ENCODE measurements around the gene ITPRID2.

The ITPRID2 gene

GRCh38 chr2:181879295-181879694, 12.2 kb upstream of the ITPRID2 start:
- in situ Hi-C loops (cut with MboI; ENCODE audit: low sequenced_read_pairs), result no loop called here

GRCh38 chr2:181882246-181883020, 9.1 kb upstream of the ITPRID2 start:
- in situ Hi-C loops (cut with MboI; ENCODE audit: low sequenced_read_pairs), result no loop called here

GRCh38 chr2:181884601-181885000, 6.9 kb upstream of the ITPRID2 start:
- in situ Hi-C loops (cut with MboI; ENCODE audit: low sequenced_read_pairs), result no loop called here

- in situ Hi-C loops (cut with MboI; ENCODE audit: low sequenced_read_pairs), result no loop called here
Measured at GRCh38 chr2:181885096-181885495, 6.4 kb upstream of the ITPRID2 start.

GRCh38 chr2:181886192-181886591, 5.3 kb upstream of the ITPRID2 start:
- in situ Hi-C loops (cut with MboI; ENCODE audit: low sequenced_read_pairs), result no loop called here

- in situ Hi-C loops (cut with MboI; ENCODE audit: low sequenced_read_pairs), result no loop called here
Measured at GRCh38 chr2:181887045-181887444, 4.5 kb upstream of the ITPRID2 start.

GRCh38 chr2:181889776-181890175, 1.8 kb upstream of the ITPRID2 start:
- in situ Hi-C loops (cut with MboI; ENCODE audit: low sequenced_read_pairs), result no loop called here

GRCh38 chr2:181890271-181890670, 1.3 kb upstream of the ITPRID2 start:
- in situ Hi-C loops (cut with MboI; ENCODE audit: low sequenced_read_pairs), result no loop called here

GRCh38 chr2:181891966-181892798, 652 bp downstream of the ITPRID2 start:
- in situ Hi-C loops (cut with MboI; ENCODE audit: low sequenced_read_pairs), result no loop called here

- in situ Hi-C loops (cut with MboI; ENCODE audit: low sequenced_read_pairs), result no loop called here
Measured at GRCh38 chr2:181892799-181893435, 1.4 kb downstream of the ITPRID2 start.

- in situ Hi-C loops (cut with MboI; ENCODE audit: low sequenced_read_pairs), result no loop called here
Measured at GRCh38 chr2:181894381-181894780, 2.9 kb downstream of the ITPRID2 start.

GRCh38 chr2:181895818-181896217, 4.3 kb downstream of the ITPRID2 start:
- in situ Hi-C loops (cut with MboI; ENCODE audit: low sequenced_read_pairs), result no loop called here

- in situ Hi-C loops (cut with MboI; ENCODE audit: low sequenced_read_pairs), result no loop called here
Measured at GRCh38 chr2:181896286-181896685, 4.8 kb downstream of the ITPRID2 start.

- in situ Hi-C loops (cut with MboI; ENCODE audit: low sequenced_read_pairs), result loop anchor here (25.0 kb wide), 1 partner anchor 813 kb away; no protein-coding TSS in a partner anchor
Measured at GRCh38 chr2:181900007-181900651, 8.6 kb downstream of the ITPRID2 start.

GRCh38 chr2:181902625-181903024, 11.1 kb downstream of the ITPRID2 start:
- in situ Hi-C loops (cut with MboI; ENCODE audit: low sequenced_read_pairs), result loop anchor here (25.0 kb wide), 1 partner anchor 815 kb away; no protein-coding TSS in a partner anchor

- in situ Hi-C loops (cut with MboI; ENCODE audit: low sequenced_read_pairs), result loop anchor here (25.0 kb wide), 1 partner anchor 817 kb away; no protein-coding TSS in a partner anchor
Measured at GRCh38 chr2:181904022-181904632, 12.6 kb downstream of the ITPRID2 start.

- in situ Hi-C loops (cut with MboI; ENCODE audit: low sequenced_read_pairs), result loop anchor here (25.0 kb wide), 1 partner anchor 820 kb away; no protein-coding TSS in a partner anchor
Measured at GRCh38 chr2:181907057-181907456, 15.5 kb downstream of the ITPRID2 start.

GRCh38 chr2:181907635-181908034, 16.1 kb downstream of the ITPRID2 start:
- in situ Hi-C loops (cut with MboI; ENCODE audit: low sequenced_read_pairs), result loop anchor here (25.0 kb wide), 1 partner anchor 820 kb away; no protein-coding TSS in a partner anchor

- in situ Hi-C loops (cut with MboI; ENCODE audit: low sequenced_read_pairs), result loop anchor here (25.0 kb wide), 1 partner anchor 823 kb away; no protein-coding TSS in a partner anchor
Measured at GRCh38 chr2:181910028-181910831, 18.7 kb downstream of the ITPRID2 start.
